ENCODE data around the gene SPIB. TPM values are rescaled to one million over a fixed set of nuclear protein-coding genes. Genes with fewer than 3 reads are reported as not detected.

SPIB gene
- total RNA-seq, 2 donors from 2014 or later: 0.11 to 2.6 TPM

DNA sequence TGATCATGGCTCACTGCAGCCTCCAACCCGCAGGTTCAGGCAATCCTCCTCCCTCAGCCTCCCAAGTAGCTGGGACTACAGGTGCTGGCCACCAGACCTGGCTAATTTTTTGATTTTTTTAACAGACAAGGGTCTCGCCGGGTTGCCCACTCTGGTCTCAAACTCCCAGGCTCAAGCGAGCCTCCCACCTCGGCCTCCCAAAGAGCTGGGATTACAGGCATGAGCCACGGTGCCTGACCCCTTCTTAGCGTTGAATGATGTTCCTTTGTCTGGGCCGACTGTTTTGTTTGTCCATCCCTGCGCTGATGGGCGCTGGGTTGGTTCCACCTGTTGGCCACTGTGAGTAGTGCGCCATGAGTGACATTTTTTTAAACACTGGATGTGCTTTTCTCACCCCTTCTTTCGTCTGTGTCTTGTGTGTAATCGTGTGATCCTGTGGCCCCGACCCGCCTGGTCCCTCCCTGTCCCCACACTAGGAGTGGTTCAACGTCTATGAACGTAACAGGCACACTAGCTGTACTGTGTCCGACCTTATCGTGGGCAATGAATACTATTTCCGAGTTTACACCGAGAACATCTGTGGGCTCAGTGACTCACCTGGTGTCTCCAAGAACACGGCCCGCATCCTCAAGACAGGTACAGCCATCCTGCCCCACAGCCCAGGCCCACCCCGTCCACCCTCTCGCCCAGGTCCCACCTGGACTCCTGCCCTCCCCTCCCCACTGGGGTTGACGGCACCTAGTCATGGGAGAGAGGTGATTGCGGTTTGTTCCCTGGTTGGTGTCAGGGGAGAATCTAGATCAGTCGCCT, 42.5 kb downstream of the SPIB start:
- no peak overlapping the region for H3K27ac Mint-ChIP-seq
- 43 to 49% methylated on average over 22 to 28 of the region's 28 CpGs for WGBS, 2 experiments (ENCODE audit: insufficient coverage in 1 of 2, insufficient read length in 1 of 2)
- Histone ChIP-seq H3K36me3 (ENCODE audit: control insufficient read depth, insufficient read depth, low read length) (no peaks in the 10 kb centered on the region), H3K9ac (ENCODE audit: extremely low read depth, low read length, poor library complexity, severe bottlenecking) (no peak overlapping the region), H3K9me3 (ENCODE audit: control insufficient read depth, low read length) (no peaks in the 10 kb centered on the region), H3K27ac (ENCODE audit: low read depth, low read length) (no peak overlapping the region), H3K4me1 (ENCODE audit: control insufficient read depth, insufficient read depth, low read length) (no peaks in the 10 kb centered on the region), H3K27me3 (ENCODE audit: control insufficient read depth, insufficient read depth, low read length, poor library complexity, severe bottlenecking) (no peaks in the 10 kb centered on the region), H3K4me3 (ENCODE audit: low read length) (no peak overlapping the region)
- TF ChIP-seq, protein P1, sequence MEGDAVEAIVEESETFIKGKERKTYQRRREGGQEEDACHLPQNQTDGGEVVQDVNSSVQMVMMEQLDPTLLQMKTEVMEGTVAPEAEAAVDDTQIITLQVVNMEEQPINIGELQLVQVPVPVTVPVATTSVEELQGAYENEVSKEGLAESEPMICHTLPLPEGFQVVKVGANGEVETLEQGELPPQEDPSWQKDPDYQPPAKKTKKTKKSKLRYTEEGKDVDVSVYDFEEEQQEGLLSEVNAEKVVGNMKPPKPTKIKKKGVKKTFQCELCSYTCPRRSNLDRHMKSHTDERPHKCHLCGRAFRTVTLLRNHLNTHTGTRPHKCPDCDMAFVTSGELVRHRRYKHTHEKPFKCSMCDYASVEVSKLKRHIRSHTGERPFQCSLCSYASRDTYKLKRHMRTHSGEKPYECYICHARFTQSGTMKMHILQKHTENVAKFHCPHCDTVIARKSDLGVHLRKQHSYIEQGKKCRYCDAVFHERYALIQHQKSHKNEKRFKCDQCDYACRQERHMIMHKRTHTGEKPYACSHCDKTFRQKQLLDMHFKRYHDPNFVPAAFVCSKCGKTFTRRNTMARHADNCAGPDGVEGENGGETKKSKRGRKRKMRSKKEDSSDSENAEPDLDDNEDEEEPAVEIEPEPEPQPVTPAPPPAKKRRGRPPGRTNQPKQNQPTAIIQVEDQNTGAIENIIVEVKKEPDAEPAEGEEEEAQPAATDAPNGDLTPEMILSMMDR (conservative IDR thresholded peaks at IDR 0.05): peak; percentile 87
- no peaks in the 10 kb centered on the region for H3K36me3 Mint-ChIP-seq (ENCODE audit: low read depth)
- no peaks in the 10 kb centered on the region for H3K9me3 Mint-ChIP-seq
- H3K4me3 Mint-ChIP-seq: no peak overlapping the region
- peak; percentile 90 for DNase-seq
- peaks cover 5% of the 10 kb centered on the region for H3K4me1 Mint-ChIP-seq
- H3K27me3 Mint-ChIP-seq (ENCODE audit: insufficient read depth): peaks cover 8% of the 10 kb centered on the region

DNA sequence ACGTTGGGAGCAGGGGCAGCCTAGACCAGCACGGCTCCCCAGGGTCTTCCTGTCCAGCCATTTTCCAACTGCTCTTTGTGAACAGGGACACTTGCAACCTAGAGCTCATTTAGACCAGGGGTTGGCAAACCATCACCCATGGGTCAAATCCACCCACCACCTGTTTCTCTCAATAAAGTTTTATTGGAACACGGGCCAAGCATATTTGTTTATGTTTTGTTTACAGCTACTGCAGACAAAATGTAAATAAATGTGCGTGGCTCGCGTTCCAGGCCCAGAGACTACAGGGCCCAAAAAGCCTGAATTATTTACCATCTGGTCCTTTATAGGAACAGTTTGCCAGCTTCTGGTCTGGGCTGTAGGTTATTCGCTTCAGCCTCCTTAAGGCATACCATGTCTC, 44.2 kb downstream of the SPIB start:
- Histone ChIP-seq H3K36me3 (ENCODE audit: control insufficient read depth, insufficient read depth, low read length) (no peaks in the 10 kb centered on the region), H3K9me3 (ENCODE audit: control insufficient read depth, low read length) (no peaks in the 10 kb centered on the region), H3K4me1 (ENCODE audit: control insufficient read depth, insufficient read depth, low read length) (no peaks in the 10 kb centered on the region), H3K4me3 (ENCODE audit: low read length) (no peak overlapping the region), H3K9ac (ENCODE audit: extremely low read depth, low read length, poor library complexity, severe bottlenecking) (no peak overlapping the region), H3K27me3 (ENCODE audit: control insufficient read depth, insufficient read depth, low read length, poor library complexity, severe bottlenecking) (no peaks in the 10 kb centered on the region), H3K27ac (ENCODE audit: low read depth, low read length) (no peak overlapping the region)
- Mint-ChIP-seq H3K36me3 (ENCODE audit: low read depth) (no peaks in the 10 kb centered on the region), H3K27me3 (ENCODE audit: insufficient read depth) (peaks cover 4% of the 10 kb centered on the region), H3K4me3 (no peak overlapping the region), H3K27ac (no peak overlapping the region), H3K9me3 (no peaks in the 10 kb centered on the region), H3K4me1 (peaks cover 5% of the 10 kb centered on the region)
- DNase-seq: no peak
- WGBS, 2 experiments (ENCODE audit: insufficient coverage in 1 of 2, insufficient read length in 1 of 2): 83 to 86% methylated on average over 4 to 7 of the region's 7 CpGs
- TF ChIP-seq, protein P1 (conservative IDR thresholded peaks at IDR 0.05): no peak

DNA sequence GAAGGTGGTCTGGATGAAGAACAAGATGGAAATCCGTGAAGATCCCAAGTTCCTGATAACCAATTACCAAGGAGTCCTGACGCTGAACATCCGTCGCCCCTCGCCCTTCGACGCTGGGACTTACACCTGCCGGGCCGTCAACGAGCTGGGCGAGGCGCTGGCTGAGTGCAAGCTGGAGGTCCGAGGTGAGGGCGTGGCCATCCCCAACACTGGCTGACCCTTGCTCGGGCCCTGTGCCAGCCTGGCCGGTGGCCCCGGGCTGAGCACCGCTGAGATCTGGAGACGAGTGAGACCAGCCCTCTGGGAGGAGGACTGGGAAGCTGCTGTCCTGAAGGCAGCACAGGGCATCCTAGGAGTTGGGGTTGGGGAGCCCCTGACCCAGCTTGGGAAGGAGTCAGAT, 45.6 kb downstream of the SPIB start:
- peaks cover 7% of the 10 kb centered on the region for H3K27me3 Mint-ChIP-seq (ENCODE audit: insufficient read depth)
- no peaks in the 10 kb centered on the region for H3K27me3 ChIP-seq (ENCODE audit: control insufficient read depth, insufficient read depth, low read length, poor library complexity, severe bottlenecking)
- no peaks in the 10 kb centered on the region for H3K9me3 Mint-ChIP-seq

More for the DNA sequence above, 45.6 kb downstream of the SPIB start:
- H3K4me3 Mint-ChIP-seq: no peak overlapping the region
- no peaks in the 10 kb centered on the region for H3K36me3 Mint-ChIP-seq (ENCODE audit: low read depth)
- Histone ChIP-seq H3K36me3 (ENCODE audit: control insufficient read depth, insufficient read depth, low read length) (no peaks in the 10 kb centered on the region), H3K4me3 (ENCODE audit: low read length) (no peak overlapping the region), H3K4me1 (ENCODE audit: control insufficient read depth, insufficient read depth, low read length) (no peaks in the 10 kb centered on the region), H3K9ac (ENCODE audit: extremely low read depth, low read length, poor library complexity, severe bottlenecking) (no peak overlapping the region), H3K9me3 (ENCODE audit: control insufficient read depth, low read length) (no peaks in the 10 kb centered on the region), H3K27ac (ENCODE audit: low read depth, low read length) (no peak overlapping the region)
- peak; percentile 29 for DNase-seq
- H3K4me1 Mint-ChIP-seq: peaks cover 5% of the 10 kb centered on the region
- 89 to 92% methylated on average over 15 to 19 of the region's 19 CpGs for WGBS, 2 experiments (ENCODE audit: insufficient coverage in 1 of 2, insufficient read length in 1 of 2)
- H3K27ac Mint-ChIP-seq: no peak overlapping the region
- TF ChIP-seq, protein P1 (conservative IDR thresholded peaks at IDR 0.05): no peak
